Panc1 (cell line): ENCODE data around the gene SEZ6L. TPM values are rescaled to one million over a fixed set of nuclear protein-coding genes. Genes with fewer than 3 reads are reported as not detected.

Experiments used
- ATAC-seq: fragments of 200-7000 bp; cut with Tn5 transposase; 2 replicates; pipeline ENCODE4 v1.9.1; 2020; ENCODE audit warnings: mild to moderate bottlenecking, moderate library complexity
- BruUV-seq: library from RNA; stranded (reverse); fragments of 400-500 nt; replicated peaks from 2 replicates; lab custom pipeline; 2021; lab: Mats Ljungman, UMichigan
- CTCF ChIA-PET: fragments of 300-600 bp; sonication (Branson Sonifier 250); formaldehyde crosslinking; loops from one replicate; lab custom pipeline; 2022; ENCODE audit warnings: antibody characterized with exemption; lab: Charles Lee
- POLR2A ChIA-PET: fragments of 300-600 bp; sonication (Branson Sonifier 250); formaldehyde crosslinking; loops from one replicate; lab custom pipeline; 2022; ENCODE audit warnings: antibody characterized with exemption; lab: Charles Lee
- DNase-seq: peaks from one replicate; pipeline ENCODE4 v3.0.0-alpha.2; 2010; ENCODE audit warnings: low read depth, low spot score
- H3K27ac ChIP-seq: 2 replicates; pipeline ENCODE4 v1.5.1; 2011; ENCODE audit warnings: mild to moderate bottlenecking, low read length, inconsistent platforms
- H3K27me3 ChIP-seq: fragments of 200-500 bp; sonication (Bioruptor generic); 2 replicates; pipeline ENCODE4 v1.6.0; 2014; ENCODE audit warnings: low read length, inconsistent platforms; ENCODE audit not compliant: control insufficient read depth, insufficient read depth
- H3K36me3 ChIP-seq: fragments of 200-500 bp; sonication (Bioruptor generic); 2 replicates; pipeline ENCODE4 v1.5.1; 2014; ENCODE audit warnings: inconsistent platforms, mild to moderate bottlenecking, low read length, moderate library complexity; ENCODE audit not compliant: control insufficient read depth, insufficient read depth
- H3K4me1 ChIP-seq: 2 replicates; pipeline ENCODE4 v1.5.1; 2011; ENCODE audit warnings: inconsistent platforms, mild to moderate bottlenecking, low read length, moderate library complexity; ENCODE audit not compliant: control insufficient read depth, insufficient read depth
- H3K4me3 ChIP-seq, 2 experiments: 2 replicates each; pipeline ENCODE4 v1.5.1; 2011 to 2012; ENCODE audit warnings: low read depth in 2 of 2, low read length in 2 of 2, mild to moderate bottlenecking in 2 of 2, inconsistent platforms in 1 of 2, moderate library complexity in 1 of 2
- H3K9me3 ChIP-seq: fragments of 200-500 bp; sonication (Bioruptor generic); 2 replicates; pipeline ENCODE4 v1.5.1; 2014; ENCODE audit warnings: low read depth, mild to moderate bottlenecking, inconsistent platforms, low read length, moderate library complexity; ENCODE audit not compliant: control insufficient read depth, insufficient read depth
- CTCF ChIP-seq: fragments of 450-650 bp; IDR thresholded peaks from 2 replicates; pipeline ENCODE4 v1.5.1; 2017; ENCODE audit warnings: mild to moderate bottlenecking
- POLR2AphosphoS5 ChIP-seq: IDR thresholded peaks from 2 replicates; pipeline ENCODE4 v1.6.1; 2012; ENCODE audit warnings: mild to moderate bottlenecking, low read depth, low read length, moderate library complexity
- SIN3A ChIP-seq: IDR thresholded peaks from 2 replicates; pipeline ENCODE4 v1.6.1; 2012; ENCODE audit warnings: low read depth, mild to moderate bottlenecking, low read length, moderate library complexity, borderline replicate concordance; ENCODE audit not compliant: insufficient read depth
- TCF7L2 ChIP-seq: IDR thresholded peaks from 2 replicates; pipeline ENCODE4 v1.6.1; 2011; ENCODE audit warnings: mild to moderate bottlenecking, low read depth, low read length, inconsistent platforms
- in situ Hi-C: cut with HindIII; loops from 2 replicates; pipeline ENCODE4 v1.10.0; 2016; ENCODE audit warnings: low sequenced_read_pairs, low pct_unique_long_range_greater_than_20kb
- intact Hi-C: fragments of 100-400 bp; cut with micrococcal nuclease; formaldehyde crosslinking; loops from one replicate; pipeline ENCODE4 v1.10.0; 2022; ENCODE audit not compliant: unreplicated experiment
- total RNA-seq: library from RNA; stranded (reverse); gene quantifications from one replicate; pipeline ENCODE4 v1.2.1, GENCODE V29; 2021; ENCODE audit not compliant: unreplicated experiment
- TF ChIP-seq, protein P1 (sequence below), 2 experiments: IDR thresholded peaks; 2 replicates each; pipeline ENCODE4 v1.6.1; 2011 to 2012; ENCODE audit warnings: low read depth in 2 of 2, control low read depth in 1 of 2, low read length in 1 of 2, mild to moderate bottlenecking in 1 of 2, moderate library complexity in 1 of 2; ENCODE audit not compliant: insufficient read depth in 1 of 2

Gene SEZ6L
- total RNA-seq, 1 experiment from 2014 or later: not detected

- Histone ChIP-seq H3K4me1 (no peaks in the 10 kb centered on the region), H3K27ac (no peak overlapping the region), H3K27me3 (no peaks in the 10 kb centered on the region), H3K36me3 (no peaks in the 10 kb centered on the region), H3K4me3 (no peak overlapping the region), H3K9me3 (no peaks in the 10 kb centered on the region)
- intact Hi-C loops (no loop called here), in situ Hi-C loops (no loop called here)
- ATAC-seq (no peak), DNase-seq (no peak)
- peak; percentile 48 for TF ChIP-seq CTCF
- no peak for TF ChIP-seq POLR2AphosphoS5
- no TSS peak for BruUV-seq
- POLR2A ChIA-PET: no interaction called here
- CTCF ChIA-PET: no interaction called here
Measured at GRCh38 chr22:26134654-26135330, 34.5 kb upstream of the SEZ6L start.

DNA sequence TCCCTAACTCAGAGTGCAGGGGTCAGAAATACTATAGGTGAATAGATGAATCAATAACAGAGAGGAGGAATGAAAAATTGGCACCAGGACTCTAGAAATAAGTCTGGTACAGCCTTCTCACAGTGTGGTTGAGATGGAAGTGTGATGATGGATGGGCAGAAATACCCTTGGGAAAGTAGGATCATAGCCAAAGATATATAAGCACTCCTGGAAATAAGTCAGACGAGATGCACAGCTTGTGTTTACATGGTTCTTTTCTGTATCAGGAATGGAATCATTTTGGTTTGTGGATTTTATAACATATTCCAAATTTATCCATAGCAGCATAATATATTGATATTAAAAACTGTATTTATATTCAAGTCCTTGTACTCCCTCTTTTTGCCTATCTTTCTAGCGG is 33.5 kb upstream of the SEZ6L start:
- no peak for ATAC-seq
- H3K27ac ChIP-seq: no peak overlapping the region
- H3K9me3 ChIP-seq: no peaks in the 10 kb centered on the region
- H3K36me3 ChIP-seq: no peaks in the 10 kb centered on the region
- H3K4me1 ChIP-seq: no peaks in the 10 kb centered on the region
- CTCF ChIA-PET: no interaction called here
- intact Hi-C loops: no loop called here
- H3K4me3 ChIP-seq: no peak overlapping the region
- no peak for DNase-seq
- no peak for TF ChIP-seq SIN3A
- no peak for TF ChIP-seq TCF7L2
- TF ChIP-seq, protein P1, sequence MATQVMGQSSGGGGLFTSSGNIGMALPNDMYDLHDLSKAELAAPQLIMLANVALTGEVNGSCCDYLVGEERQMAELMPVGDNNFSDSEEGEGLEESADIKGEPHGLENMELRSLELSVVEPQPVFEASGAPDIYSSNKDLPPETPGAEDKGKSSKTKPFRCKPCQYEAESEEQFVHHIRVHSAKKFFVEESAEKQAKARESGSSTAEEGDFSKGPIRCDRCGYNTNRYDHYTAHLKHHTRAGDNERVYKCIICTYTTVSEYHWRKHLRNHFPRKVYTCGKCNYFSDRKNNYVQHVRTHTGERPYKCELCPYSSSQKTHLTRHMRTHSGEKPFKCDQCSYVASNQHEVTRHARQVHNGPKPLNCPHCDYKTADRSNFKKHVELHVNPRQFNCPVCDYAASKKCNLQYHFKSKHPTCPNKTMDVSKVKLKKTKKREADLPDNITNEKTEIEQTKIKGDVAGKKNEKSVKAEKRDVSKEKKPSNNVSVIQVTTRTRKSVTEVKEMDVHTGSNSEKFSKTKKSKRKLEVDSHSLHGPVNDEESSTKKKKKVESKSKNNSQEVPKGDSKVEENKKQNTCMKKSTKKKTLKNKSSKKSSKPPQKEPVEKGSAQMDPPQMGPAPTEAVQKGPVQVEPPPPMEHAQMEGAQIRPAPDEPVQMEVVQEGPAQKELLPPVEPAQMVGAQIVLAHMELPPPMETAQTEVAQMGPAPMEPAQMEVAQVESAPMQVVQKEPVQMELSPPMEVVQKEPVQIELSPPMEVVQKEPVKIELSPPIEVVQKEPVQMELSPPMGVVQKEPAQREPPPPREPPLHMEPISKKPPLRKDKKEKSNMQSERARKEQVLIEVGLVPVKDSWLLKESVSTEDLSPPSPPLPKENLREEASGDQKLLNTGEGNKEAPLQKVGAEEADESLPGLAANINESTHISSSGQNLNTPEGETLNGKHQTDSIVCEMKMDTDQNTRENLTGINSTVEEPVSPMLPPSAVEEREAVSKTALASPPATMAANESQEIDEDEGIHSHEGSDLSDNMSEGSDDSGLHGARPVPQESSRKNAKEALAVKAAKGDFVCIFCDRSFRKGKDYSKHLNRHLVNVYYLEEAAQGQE (IDR thresholded peaks at IDR 0.05; ENCODE audit: insufficient read depth in 1 of 2, low read depth in 2 of 2, low read length in 1 of 2): no peak
- no peak for TF ChIP-seq CTCF
- no peak for TF ChIP-seq POLR2AphosphoS5
- no TSS peak for BruUV-seq
- no peaks in the 10 kb centered on the region for H3K27me3 ChIP-seq
- in situ Hi-C loops: no loop called here
- POLR2A ChIA-PET: no interaction called here
